SK-N-SH treated with all-trans-retinoic acid at 6 μM for 48 hours (cell line): ENCODE results near the gene CGB7.
"Not testable (repeated sequence)": the region's sequence is repeated elsewhere in the genome, so short reads cannot be mapped to it uniquely, and the experiment has no call there.

Experiments used
- ATAC-seq: fragments of 200-7000 bp; cut with Tn5 transposase; 3 replicates; pipeline ENCODE4 v1.9.1; 2020; ENCODE audit warnings: mild to moderate bottlenecking, moderate library complexity
- ESRRG ChIP-seq: fragments of 250-450 bp; sonication (Bioruptor Pico); IDR thresholded peaks from 2 replicates; pipeline ENCODE4 v1.6.1; 2021; ENCODE audit warnings: mild to moderate bottlenecking
- GLIS3 ChIP-seq: fragments of 250-450 bp; sonication (Bioruptor Pico); IDR thresholded peaks from 2 replicates; pipeline ENCODE4 v1.5.0; 2020; ENCODE audit warnings: mild to moderate bottlenecking, moderate library complexity
- PPARA ChIP-seq: fragments of 250-450 bp; sonication (Bioruptor Pico); IDR thresholded peaks from 2 replicates; pipeline ENCODE4 v1.5.0; 2020; ENCODE audit warnings: mild to moderate bottlenecking, borderline replicate concordance
- RARB ChIP-seq: fragments of 250-450 bp; sonication (Bioruptor Pico); IDR thresholded peaks from 2 replicates; pipeline ENCODE4 v1.8.0; 2021; ENCODE audit warnings: mild to moderate bottlenecking, moderate library complexity
- SNAI2 ChIP-seq: fragments of 250-450 bp; sonication (Bioruptor Pico); IDR thresholded peaks from 2 replicates; pipeline ENCODE4 v1.5.0; 2020; ENCODE audit warnings: mild to moderate bottlenecking, moderate library complexity
- ZC3H10 ChIP-seq: fragments of 250-450 bp; sonication (Bioruptor Pico); IDR thresholded peaks from 2 replicates; pipeline ENCODE4 v1.5.1; 2021; ENCODE audit warnings: mild to moderate bottlenecking, moderate library complexity
- ZFP3 ChIP-seq: fragments of 250-450 bp; sonication (Bioruptor Pico); IDR thresholded peaks from 2 replicates; pipeline ENCODE4 v1.5.0; 2020; ENCODE audit warnings: mild to moderate bottlenecking, moderate library complexity
- ZNF70 ChIP-seq: fragments of 450-650 bp; formaldehyde crosslinking; IDR thresholded peaks from 2 replicates; pipeline ENCODE4 v1.5.0; 2020; ENCODE audit warnings: mild to moderate bottlenecking, moderate library complexity
- TF ChIP-seq, protein P1 (sequence below): fragments of 250-450 bp; sonication (Bioruptor Pico); IDR thresholded peaks from 2 replicates; pipeline ENCODE4 v1.8.0; 2020; ENCODE audit warnings: mild to moderate bottlenecking, moderate library complexity, borderline replicate concordance

The CGB7 gene

DNA sequence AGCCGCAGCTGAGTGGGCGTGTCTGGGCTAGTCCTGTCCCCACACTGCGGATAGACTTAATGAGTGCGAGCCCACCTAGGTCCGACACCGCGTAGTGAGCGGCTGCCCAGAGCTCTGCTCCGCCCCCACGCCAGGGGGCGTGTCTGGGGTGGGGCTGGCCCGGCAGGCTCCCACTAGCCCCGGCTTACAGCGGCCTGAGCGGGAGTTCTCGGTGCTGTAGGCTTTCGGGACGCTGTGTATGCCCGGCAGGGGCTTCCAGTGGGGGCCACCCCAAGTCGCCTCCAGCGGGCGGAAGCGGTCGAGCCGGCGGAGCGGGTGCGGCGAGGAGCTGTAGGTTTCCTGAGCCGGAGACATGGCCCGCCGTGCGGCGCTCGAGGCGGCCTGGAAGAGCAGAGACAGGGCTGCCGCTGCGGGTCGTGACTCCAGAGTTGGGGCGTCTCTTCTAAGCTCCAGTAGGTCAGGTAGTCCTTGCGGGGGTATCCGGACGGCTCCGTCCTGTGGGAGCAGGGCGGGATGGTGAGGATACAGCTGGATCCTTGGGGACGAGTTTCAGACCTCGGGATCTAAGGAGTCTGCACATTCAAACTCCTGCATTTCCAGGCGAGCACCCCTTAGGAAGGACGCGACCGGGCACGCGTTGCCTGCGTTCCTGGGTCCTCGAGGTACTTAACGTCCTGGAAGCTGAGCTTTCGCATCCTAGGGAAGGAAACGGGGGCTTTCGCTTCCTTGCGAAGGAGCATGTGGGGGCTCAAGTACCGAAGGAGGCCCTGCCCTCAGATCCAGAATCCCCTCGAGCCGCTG is 1.2 kb downstream of the CGB7 start:
- TF ChIP-seq RARB (CRISPR knock-in tag), result no peak
- no peak for TF ChIP-seq SNAI2
- ATAC-seq, result peak; percentile 88

DNA sequence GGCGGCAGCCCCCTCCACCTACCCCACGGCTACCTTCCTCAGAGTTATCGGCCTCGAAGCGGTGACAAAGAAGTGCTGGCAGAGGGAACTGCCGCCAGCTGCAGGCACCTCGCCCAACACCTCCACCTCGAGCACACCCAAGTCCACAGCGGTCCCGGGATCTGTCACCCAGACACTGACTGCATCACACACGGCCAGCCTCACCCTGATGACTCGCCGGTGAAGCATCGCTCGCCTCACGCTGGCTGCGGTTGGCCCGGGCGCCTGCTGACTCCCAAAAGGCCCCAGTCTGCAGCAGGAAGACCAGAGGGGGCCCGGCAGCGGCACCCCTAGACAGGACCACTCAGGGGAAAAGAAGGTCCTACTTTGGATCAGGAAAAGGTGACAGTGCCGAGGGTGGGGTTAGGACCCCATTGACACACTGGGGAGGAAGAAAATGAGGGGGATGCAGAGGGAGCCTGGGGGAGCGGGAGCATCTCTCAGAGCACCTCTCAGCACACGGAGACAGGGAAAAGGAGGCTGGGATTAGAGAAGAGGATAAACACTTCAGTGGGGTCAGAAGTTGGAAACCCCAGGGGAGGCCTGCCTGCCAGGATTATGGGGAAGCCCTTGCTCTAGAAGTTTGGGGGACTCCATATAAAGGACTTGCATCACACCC is 7.0 kb downstream of the CGB7 start:
- peak; percentile 65 for ATAC-seq

DNA sequence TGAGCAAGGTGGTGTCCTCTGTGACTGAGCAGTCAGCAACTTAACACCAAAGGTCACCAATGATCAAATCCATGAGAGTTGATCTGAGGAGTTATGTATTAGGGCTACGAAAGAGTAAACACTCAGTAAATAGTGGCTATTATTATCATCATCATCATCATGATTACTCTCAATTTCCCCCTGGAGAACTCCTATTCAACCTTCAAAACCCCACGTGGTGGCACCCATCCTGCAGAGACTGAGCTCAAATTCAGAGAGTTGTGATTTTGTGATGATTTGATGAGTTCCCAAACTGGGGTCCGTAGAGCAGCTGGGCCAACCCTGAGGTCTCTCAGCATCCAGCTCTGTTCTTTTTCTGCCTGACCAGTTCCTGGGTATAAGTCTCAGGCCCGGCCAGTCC is 7.7 kb downstream of the CGB7 start:
- ATAC-seq, result not testable (repeated sequence)
- TF ChIP-seq ZFP3 (CRISPR knock-in tag), result peak; percentile 99

DNA sequence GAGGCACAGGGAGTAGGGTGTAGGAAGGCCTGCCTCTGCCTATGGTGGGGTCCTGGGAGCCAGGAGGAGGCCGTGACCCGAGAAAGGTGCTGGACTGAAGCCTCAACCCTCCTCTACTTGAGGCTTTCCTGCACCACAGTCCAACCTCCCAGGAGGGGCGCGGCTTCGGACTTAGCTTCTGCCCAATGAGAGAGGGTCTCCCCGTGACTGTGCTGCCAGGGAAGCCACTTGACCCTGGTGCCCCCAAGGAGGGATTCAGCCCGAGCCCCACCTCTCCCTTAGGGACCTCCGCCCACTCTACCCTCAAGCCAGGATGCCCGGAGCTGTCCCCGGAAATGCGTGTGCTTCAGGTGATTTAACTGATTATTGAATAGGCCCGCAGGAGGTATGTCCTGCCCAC is 8.5 kb downstream of the CGB7 start, which contains the start of gene CGB8:
TSS of gene CGB8 (minus strand) at position 101 of the 400 bp plus-strand sequence. CDS start 372 bp downstream, outside the sequence.
- not testable (repeated sequence) for ATAC-seq

DNA sequence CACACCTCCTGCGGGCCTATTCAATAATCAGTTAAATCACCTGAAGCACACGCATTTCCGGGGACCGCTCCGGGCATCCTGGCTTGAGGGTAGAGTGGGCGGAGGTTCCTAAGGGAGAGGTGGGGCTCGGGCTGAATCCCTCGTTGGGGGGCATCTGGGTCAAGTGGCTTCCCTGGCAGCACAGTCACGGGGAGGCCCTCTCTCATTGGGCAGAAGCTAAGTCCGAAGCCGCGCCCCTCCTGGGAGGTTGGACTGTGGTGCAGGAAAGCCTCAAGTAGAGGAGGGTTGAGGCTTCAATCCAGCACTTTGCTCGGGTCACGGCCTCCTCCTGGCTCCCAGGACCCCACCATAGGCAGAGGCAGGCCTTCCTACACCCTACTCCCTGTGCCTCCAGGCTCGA is 14.0 kb downstream of the CGB7 start, which contains the start of gene CGB5:
TSS of gene CGB5 (plus strand) at position 301 of the 400 bp plus-strand sequence. CDS start 362 bp downstream, outside the sequence.
- not testable (repeated sequence) for ATAC-seq

DNA sequence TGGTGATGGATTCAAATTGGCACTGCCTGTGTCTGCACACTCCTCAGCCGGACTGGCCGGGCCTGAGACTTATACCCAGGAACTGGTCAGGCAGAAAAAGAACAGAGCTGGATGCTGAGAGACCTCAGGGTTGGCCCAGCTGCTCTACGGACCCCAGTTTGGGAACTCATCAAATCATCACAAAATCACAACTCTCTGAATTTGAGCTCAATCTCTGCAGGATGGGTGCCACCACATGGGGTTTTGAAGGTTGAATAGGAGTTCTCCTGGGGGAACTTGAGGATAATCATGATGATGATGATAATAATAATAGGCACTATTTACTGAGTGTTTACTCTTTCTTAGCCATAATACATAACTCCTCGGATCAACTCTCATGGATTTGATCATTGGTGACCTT is 14.9 kb downstream of the CGB7 start:
- not testable (repeated sequence) for ATAC-seq
- TF ChIP-seq ZFP3 (CRISPR knock-in tag), result peak; percentile 95
- TF ChIP-seq, all 23 proteins: peak for 1; not testable (repeated sequence) for 22

DNA sequence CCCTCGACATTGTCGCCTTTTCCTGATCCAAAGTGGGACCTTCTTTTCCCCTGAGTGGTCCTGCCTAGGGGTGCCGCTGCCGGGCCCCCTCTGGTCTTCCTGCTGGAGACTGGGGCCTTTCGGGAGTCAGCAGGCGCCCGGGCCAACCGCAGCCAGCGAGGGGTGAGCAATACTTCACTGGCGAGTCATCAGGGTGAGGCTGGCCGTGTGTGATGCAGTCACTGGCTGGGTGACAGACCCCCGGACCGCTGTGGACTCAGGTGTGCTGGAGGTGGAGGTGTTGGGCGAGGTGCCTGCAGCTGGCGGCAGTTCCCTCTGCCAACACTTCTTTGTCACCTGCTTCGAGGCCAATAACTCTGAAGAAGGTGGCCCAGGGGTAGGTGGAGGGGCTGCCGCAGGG is 15.4 kb downstream of the CGB7 start:
- TF ChIP-seq ESRRG (CRISPR knock-in tag) (no peak), GLIS3 (CRISPR knock-in tag) (no peak), PPARA (CRISPR knock-in tag) (no peak), ZFP3 (CRISPR knock-in tag) (no peak), ZNF70 (CRISPR knock-in tag) (no peak), RARB (CRISPR knock-in tag) (no peak), ZC3H10 (CRISPR knock-in tag) (no peak)
- TF ChIP-seq, protein P1, sequence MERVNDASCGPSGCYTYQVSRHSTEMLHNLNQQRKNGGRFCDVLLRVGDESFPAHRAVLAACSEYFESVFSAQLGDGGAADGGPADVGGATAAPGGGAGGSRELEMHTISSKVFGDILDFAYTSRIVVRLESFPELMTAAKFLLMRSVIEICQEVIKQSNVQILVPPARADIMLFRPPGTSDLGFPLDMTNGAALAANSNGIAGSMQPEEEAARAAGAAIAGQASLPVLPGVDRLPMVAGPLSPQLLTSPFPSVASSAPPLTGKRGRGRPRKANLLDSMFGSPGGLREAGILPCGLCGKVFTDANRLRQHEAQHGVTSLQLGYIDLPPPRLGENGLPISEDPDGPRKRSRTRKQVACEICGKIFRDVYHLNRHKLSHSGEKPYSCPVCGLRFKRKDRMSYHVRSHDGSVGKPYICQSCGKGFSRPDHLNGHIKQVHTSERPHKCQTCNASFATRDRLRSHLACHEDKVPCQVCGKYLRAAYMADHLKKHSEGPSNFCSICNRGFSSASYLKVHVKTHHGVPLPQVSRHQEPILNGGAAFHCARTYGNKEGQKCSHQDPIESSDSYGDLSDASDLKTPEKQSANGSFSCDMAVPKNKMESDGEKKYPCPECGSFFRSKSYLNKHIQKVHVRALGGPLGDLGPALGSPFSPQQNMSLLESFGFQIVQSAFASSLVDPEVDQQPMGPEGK (CRISPR knock-in tag), result no peak
- TF ChIP-seq, all 23 proteins: peak for 0
- no peak for ATAC-seq

DNA sequence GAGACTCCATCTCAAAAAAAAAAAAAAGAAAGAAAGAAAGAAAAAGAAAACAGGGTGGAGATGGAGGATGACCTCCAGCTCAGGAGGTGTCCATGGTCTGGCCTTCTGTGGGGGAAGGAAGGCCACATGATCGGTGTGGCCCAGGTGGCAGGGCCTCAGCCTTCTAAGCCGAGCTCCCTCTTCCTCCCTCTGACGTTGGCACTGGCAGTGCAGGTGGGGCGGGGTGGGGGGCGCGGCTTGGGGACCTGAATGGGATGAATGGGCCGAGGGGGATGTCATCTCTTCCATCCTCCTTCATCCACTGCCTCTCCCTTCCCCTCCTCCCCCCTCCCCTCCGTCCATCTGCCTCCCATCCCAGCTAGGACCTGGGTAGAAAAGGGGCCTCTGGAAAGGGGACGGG is 17.8 kb downstream of the CGB7 start:
- not testable (repeated sequence) for ATAC-seq

DNA sequence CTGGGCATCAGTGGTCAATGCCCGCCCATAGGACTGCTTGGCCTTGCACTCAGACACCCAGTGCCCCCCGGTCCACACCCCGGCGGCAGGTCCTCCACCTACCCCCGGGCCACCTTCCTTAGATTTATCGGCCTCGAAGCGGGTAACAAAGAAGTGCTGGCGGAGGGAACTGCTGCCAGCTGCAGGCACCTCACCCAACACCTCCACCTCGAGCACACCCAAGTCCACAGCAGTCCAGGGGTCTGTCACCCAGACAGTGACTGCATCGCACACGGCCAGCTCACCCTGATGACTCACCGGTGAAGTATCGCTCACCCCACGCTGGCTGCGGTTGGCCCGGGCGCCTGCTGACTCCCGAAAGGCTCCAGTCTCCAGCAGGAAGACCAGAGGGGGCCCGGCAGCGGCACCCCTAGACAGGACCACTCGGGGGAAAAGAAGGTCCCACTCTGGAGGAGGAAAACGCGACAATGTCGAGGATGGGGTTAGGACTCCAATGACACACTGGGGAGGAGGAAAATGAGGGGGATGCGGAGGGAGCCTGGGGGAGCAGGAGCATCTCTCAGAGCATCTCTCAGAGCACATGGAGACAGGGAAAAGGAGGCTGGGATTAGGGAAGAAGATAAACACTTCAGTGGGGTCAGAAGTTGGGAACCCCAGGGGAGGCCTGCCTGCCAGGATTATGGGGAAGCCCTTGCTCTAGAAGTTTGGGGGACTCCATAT is 18.8 kb downstream of the CGB7 start:
- peak; percentile 78 for ATAC-seq

DNA sequence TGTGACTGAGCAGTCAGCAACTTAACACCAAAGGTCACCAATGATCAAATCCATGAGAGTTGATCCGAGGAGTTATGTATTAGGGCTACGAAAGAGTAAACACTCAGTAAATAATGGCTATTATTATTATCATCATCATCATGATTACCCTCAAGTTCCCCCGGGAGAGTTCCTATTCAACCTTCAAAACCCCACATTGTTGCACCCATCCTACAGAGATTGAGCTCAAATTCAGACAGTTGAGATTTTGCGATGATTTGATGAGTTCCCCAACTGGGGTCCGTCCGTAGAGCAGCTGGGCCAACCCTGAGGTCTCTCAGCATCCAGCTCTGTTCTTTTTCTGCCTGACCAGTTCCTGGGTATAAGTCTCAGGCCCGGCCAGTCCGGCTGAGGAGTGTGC is 19.4 kb downstream of the CGB7 start:
- TF ChIP-seq ZFP3 (CRISPR knock-in tag), result peak; percentile 98
- ATAC-seq, result not testable (repeated sequence)

DNA sequence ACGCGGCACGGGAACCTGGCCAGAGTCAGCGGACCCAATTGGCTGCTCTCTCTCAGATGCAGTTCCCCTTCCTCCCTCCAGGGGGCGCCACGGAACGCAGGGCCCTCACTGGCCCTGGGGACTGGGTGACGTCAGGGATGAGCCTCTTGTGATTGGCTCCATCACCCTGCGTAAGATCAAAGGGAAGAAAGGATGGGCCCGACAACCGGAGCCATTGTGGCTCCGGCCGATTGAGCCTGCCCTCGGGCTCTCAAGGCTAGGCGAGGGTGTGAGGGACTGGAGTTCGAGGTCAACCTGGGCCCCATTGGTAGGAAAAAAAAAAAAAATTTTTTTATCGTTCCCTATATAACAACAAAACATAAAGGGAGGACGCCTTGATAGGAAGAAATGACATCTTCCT is 20.7 kb downstream of the CGB7 start, which contains the start of gene CGB1:
TSS of gene CGB1 (minus strand) at position 81 of the 400 bp plus-strand sequence. CDS start 184 bp downstream, outside the sequence.
- peak; percentile 26; the same call in 2 of the 3 replicates for ATAC-seq

DNA sequence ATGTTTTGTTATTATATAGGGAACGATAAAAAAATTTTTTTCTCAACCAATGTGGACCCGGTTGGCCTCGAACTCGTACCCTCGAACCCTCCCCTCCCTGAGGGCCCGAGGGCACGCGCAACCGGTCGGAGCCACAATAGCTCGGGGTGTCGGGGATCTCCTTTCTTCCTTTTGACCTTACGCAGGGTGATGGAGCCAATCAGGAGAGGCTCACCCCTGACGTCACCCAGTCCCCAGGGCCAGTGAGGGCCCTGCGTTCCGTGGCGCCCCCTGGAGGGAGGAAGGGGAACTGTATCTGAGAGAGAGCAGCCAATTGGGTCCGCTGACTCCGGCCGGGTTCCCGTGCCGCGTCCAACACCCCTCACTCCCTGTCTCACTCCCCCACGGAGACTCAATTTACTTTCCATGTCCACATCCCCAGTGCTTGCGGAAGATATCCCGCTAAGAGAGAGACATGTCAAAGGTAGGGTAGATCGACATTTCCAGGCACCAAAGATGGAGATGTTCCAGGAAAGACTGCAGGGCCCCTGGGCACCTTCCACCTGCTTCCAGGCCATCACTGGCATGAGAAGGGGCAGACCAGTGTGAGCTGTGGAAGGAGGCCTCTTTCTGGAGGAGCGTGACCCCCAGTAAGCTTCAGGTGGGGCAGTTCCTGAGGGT is 25.8 kb downstream of the CGB7 start, which contains the start of gene CGB2:
TSS of gene CGB2 (plus strand) at position 249 of the 660 bp plus-strand sequence. CDS start at position 455, 206 bp downstream.
- peak; percentile 72 for ATAC-seq
